PFSK-1 (cell line): ENCODE measurements around the gene TMEM53. TPM values are rescaled to one million over a fixed set of nuclear protein-coding genes. Genes with fewer than 3 reads are reported as not detected.

ENCODE experiments used
- FOXP2 ChIP-seq: optimal IDR thresholded peaks from 2 replicates; pipeline ENCODE3; 2011; ENCODE audit warnings: borderline replicate concordance, control low read depth, inconsistent platforms; ENCODE audit not compliant: insufficient read depth; ENCODE audit errors: extremely low read length, extremely low read depth
- POLR2AphosphoS5 ChIP-seq: IDR thresholded peaks from 2 replicates; pipeline ENCODE4 v1.6.1; 2012; ENCODE audit warnings: low read depth, mild to moderate bottlenecking, control low read depth, low read length, moderate library complexity
- SIN3A ChIP-seq: IDR thresholded peaks from 2 replicates; pipeline ENCODE4 v1.6.1; 2012; ENCODE audit warnings: mild to moderate bottlenecking, low read length, moderate library complexity, borderline replicate concordance; ENCODE audit not compliant: insufficient read depth
- TAF1 ChIP-seq: IDR thresholded peaks from 2 replicates; pipeline ENCODE4 v1.6.1; 2012; ENCODE audit warnings: low read length, control low read depth, borderline replicate concordance; ENCODE audit not compliant: insufficient read depth
- polyA plus RNA-seq: library from polyadenylated mRNA; unstranded; fragments of >200 nt; gene quantifications from one replicate; pipeline ENCODE4 v1.2.1, GENCODE V29; 2012; ENCODE audit warnings: low read depth, missing spikeins; ENCODE audit not compliant: insufficient read length
- TF ChIP-seq, protein P1 (sequence below), 2 experiments: IDR thresholded peaks; 2 replicates each; pipeline versions ENCODE4 v1.6.1 to v1.8.0; 2011 to 2012; ENCODE audit warnings: low read depth in 2 of 2, low read length in 2 of 2, control low read depth in 1 of 2, inconsistent platforms in 1 of 2, mild to moderate bottlenecking in 1 of 2, moderate library complexity in 1 of 2; ENCODE audit not compliant: insufficient read depth in 1 of 2

TMEM53 gene
- polyA plus RNA-seq: 20.2 TPM

DNA sequence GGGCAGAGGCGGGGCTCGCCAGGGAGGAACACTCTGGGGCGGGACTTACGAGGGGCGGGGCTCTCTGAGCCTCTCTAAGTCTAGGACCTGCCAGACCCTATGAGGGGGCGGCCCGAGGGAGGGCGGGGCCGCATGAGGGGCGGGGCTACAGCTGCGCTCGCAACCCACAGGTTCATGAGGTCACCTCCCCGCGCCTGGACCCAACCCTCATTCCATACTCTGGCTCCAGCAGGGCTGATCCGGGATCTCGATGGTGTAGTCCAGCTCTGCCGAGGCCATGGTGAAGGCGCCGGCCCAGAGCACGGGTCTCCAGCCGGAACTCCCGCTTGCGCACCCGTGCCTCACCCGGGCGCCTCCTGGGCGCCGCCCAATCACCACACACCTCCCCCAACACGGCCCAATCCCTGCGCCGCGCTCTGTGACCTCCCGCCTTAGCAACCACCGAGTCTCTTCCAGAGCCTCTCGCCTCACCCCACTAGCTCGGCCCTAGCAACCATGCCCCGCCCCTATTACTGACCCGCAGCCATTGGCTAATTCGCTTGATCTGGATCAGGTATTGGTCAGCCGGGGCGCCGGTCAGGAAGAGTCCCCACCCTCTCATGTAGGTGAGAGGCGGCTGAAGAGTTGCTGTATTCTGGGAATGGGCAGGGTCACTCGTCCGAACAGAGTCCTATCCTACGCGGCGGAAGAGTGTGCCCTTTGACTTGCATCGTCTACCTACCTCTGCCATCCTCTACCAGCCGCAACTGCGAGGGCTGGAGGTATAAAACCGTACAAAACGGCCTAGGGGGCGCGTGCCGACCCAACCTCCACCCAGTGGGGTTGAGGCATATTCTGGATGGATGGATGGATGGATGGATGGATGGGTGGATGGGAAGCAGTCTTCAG, at the start of gene TMEM53, which contains the start of gene ARMH1:
TMEM53 (minus strand) TSS at position 369 of the 888 bp plus-strand sequence; CDS start at position 279, 90 bp downstream.
ARMH1 (plus strand) TSS at position 602 of the 888 bp plus-strand sequence. CDS start 14,984 bp downstream, outside the sequence.
- TF ChIP-seq POLR2AphosphoS5 (peak; percentile 69), FOXP2 (peak; percentile 59), TAF1 (no peak), SIN3A (no peak)
- TF ChIP-seq, protein P1, sequence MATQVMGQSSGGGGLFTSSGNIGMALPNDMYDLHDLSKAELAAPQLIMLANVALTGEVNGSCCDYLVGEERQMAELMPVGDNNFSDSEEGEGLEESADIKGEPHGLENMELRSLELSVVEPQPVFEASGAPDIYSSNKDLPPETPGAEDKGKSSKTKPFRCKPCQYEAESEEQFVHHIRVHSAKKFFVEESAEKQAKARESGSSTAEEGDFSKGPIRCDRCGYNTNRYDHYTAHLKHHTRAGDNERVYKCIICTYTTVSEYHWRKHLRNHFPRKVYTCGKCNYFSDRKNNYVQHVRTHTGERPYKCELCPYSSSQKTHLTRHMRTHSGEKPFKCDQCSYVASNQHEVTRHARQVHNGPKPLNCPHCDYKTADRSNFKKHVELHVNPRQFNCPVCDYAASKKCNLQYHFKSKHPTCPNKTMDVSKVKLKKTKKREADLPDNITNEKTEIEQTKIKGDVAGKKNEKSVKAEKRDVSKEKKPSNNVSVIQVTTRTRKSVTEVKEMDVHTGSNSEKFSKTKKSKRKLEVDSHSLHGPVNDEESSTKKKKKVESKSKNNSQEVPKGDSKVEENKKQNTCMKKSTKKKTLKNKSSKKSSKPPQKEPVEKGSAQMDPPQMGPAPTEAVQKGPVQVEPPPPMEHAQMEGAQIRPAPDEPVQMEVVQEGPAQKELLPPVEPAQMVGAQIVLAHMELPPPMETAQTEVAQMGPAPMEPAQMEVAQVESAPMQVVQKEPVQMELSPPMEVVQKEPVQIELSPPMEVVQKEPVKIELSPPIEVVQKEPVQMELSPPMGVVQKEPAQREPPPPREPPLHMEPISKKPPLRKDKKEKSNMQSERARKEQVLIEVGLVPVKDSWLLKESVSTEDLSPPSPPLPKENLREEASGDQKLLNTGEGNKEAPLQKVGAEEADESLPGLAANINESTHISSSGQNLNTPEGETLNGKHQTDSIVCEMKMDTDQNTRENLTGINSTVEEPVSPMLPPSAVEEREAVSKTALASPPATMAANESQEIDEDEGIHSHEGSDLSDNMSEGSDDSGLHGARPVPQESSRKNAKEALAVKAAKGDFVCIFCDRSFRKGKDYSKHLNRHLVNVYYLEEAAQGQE (IDR thresholded peaks at IDR 0.05; ENCODE audit: insufficient read depth in 1 of 2, low read depth in 2 of 2, low read length in 2 of 2): no peak

DNA sequence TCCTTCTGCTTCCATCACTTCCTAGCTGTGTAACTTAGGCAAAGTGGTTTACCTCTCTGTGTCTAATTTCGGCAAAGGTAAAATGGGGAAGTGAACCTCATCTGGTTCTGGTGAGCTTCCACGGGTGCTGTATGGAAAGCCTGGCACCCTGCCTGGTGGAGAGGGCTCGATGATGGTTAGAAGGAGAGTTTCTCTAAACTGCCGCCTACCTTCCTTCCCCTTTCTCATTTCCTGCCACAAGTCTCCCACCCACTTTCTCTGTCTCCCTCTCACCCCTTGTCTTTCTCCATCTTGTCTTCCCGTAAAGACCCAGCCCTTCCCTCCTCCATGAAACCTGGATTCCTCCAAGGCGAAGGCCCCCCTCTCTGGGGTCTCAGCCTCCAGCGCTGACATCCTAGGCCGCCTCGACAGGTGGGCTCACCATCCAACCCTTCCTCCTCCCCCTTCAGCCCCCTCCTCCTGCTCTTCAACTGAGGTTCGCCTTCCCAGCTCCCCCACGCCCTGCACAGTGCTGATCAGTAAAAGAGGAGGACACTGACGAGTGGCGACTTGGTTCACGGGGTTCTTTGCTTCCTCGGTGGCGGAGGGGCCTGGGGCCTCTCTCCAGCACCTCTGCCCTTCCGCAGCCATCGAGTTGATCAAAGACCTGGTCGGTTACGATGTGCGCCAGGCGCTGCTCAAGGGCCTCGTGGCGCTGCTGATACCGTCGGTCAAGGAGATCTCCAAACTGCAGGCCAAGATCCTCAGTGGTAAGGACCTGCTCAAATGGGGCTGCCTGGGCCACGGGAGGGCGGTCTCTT, 49.4 kb upstream of the TMEM53 start:
- TF ChIP-seq SIN3A (no peak), TAF1 (no peak), POLR2AphosphoS5 (no peak), FOXP2 (no peak)
- TF ChIP-seq, protein P1 (IDR thresholded peaks at IDR 0.05; ENCODE audit: insufficient read depth in 1 of 2, low read depth in 2 of 2, low read length in 2 of 2): no peak

DNA sequence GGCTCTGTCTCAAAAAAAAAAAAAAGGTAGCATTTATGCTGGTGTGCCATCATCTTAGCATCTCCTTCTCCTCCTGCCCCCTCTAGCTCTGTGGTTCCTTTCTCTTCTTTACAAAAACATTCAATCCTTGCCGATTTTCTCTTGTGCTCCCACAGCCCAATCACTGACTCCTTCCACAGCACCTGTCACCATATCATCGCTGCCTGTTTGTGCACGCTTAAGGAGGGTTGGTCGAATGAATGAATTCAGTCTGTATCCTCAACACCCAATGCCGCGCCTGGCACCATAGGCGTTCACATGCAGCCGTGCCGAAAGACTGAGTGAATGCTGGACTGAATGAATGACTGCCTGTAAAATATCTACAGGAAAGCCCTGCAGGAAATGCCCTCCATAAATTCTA, 48.8 kb upstream of the TMEM53 start:
- TF ChIP-seq SIN3A: no peak
- no peak for TF ChIP-seq POLR2AphosphoS5
- TF ChIP-seq, protein P1 (IDR thresholded peaks at IDR 0.05; ENCODE audit: insufficient read depth in 1 of 2, low read depth in 2 of 2, low read length in 2 of 2): no peak
- TF ChIP-seq TAF1: no peak
- no peak for TF ChIP-seq FOXP2

DNA sequence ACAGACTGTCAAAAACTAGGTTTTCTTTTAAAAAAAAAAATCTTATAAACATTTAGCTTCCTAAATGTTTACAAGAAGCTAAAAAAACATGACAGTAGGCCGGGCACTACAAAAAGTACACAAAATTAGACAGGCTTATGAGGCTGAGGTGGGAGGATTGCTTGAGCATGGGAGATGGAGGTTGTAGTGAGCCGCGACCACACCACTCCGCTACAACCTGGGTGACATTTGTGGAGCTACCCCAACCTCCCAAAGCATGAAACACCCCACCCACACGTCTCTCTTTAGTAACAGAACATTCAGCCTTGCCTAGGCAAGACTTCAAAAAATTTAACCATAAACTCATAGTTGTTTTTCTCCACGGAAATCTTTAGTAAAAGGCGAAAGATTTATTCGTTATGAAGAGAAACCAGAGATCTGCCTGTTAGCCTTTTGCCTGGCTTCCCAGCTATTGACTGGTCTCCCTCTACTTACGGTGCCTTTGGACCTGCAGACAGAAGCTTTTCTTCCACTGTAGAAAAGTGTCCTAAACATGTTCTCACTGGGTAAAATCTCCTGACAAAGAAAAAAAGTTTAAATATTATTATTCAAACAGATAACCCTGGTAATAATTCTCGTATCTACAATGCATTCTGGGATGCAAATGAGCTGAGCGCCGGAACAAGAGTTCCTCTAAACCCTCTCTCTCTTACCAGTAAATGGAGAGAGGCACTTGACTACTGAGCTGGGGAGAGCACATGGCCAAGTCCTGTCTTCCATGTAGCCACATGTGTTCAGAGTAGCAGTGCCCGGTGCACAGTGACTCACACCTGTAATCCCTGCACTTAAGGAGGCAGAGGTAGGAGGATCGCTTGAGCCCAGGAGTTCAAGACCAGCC, 47.4 kb upstream of the TMEM53 start:
- no peak for TF ChIP-seq TAF1
- TF ChIP-seq, protein P1 (IDR thresholded peaks at IDR 0.05; ENCODE audit: insufficient read depth in 1 of 2, low read depth in 2 of 2, low read length in 2 of 2): 0 out of 4 replicates have a peak, but pooled peaks of 1 of the 2 experiments have one; percentile 15
- TF ChIP-seq POLR2AphosphoS5: peak; percentile 100
- TF ChIP-seq SIN3A: peak; percentile 99
- no peak for TF ChIP-seq FOXP2
